Smooth muscle cell (in vitro differentiated cells): Measurements from ENCODE around the gene SREBF1. TPM values are rescaled to one million over a fixed set of nuclear protein-coding genes. Genes with fewer than 3 reads are reported as not detected.

Experiments
- DNase-seq: peaks from one replicate; lab custom pipeline; 2025; ENCODE audit not compliant: unreplicated experiment; lab: John Stamatoyannopoulos, UW
- H2AFZ ChIP-seq: fragments of 200-600 bp; sonication (generic); 2 replicates; pipeline ENCODE4 v1.6.0; 2016; ENCODE audit warnings: antibody characterized with exemption, low read depth, mild to moderate bottlenecking
- H3F3A ChIP-seq: fragments of 200-600 bp; sonication (generic); 2 replicates; pipeline ENCODE4 v1.6.0; 2017; ENCODE audit warnings: antibody characterized with exemption, low read depth
- H3K27ac ChIP-seq: fragments of 200-600 bp; sonication (generic); 2 replicates; pipeline ENCODE4 v1.5.1; 2016; ENCODE audit warnings: low read depth, mild to moderate bottlenecking
- H3K27me3 ChIP-seq: fragments of 200-600 bp; sonication (generic); 2 replicates; pipeline ENCODE4 v1.6.1; 2016; ENCODE audit warnings: low read depth, mild to moderate bottlenecking
- H3K36me3 ChIP-seq: fragments of 200-600 bp; sonication (generic); 2 replicates; pipeline ENCODE4 v1.5.1; 2016; ENCODE audit warnings: low read depth
- H3K4me1 ChIP-seq: fragments of 200-600 bp; sonication (generic); 2 replicates; pipeline ENCODE4 v1.5.1; 2016; ENCODE audit warnings: low read depth
- H3K4me2 ChIP-seq: fragments of 200-600 bp; sonication (generic); 2 replicates; pipeline ENCODE4 v1.6.0; 2016; ENCODE audit warnings: mild to moderate bottlenecking
- H3K4me3 ChIP-seq: fragments of 200-600 bp; sonication (generic); 2 replicates; pipeline ENCODE4 v1.5.1; 2016; ENCODE audit warnings: mild to moderate bottlenecking
- H3K79me2 ChIP-seq: fragments of 200-600 bp; sonication (generic); 2 replicates; pipeline ENCODE4 v1.6.0; 2016; ENCODE audit warnings: low read depth, mild to moderate bottlenecking
- H3K9ac ChIP-seq: fragments of 200-600 bp; sonication (generic); 2 replicates; pipeline ENCODE4 v1.6.0; 2016; ENCODE audit warnings: low read depth
- H3K9me3 ChIP-seq: fragments of 200-600 bp; sonication (generic); replicated peaks from 2 replicates; pipeline ENCODE4 v1.5.1; 2016; ENCODE audit warnings: low read depth
- H4K20me1 ChIP-seq: fragments of 200-600 bp; sonication (generic); 2 replicates; pipeline ENCODE4 v1.6.0; 2016; ENCODE audit warnings: low read depth
- WGBS: methylation state at CpG from one replicate; pipeline ENCODE4 v1.1.7; 2016; ENCODE audit warnings: low lambda C conversion rate; 5-methylcytosine and 5-hydroxymethylcytosine counted together
- polyA plus RNA-seq: library from polyadenylated mRNA; unstranded; fragments of >200 nt; fragmentation: Nextera tagmentation; extraction: Ambion mirVana; gene quantifications from 2 replicates; pipeline ENCODE4 v1.2.1, GENCODE V29; 2016
- total RNA-seq: library from RNA; depleted of rRNA; stranded (reverse); fragments of >200 nt; gene quantifications from 2 replicates; pipeline ENCODE4 v1.2.3, GENCODE V29; 2014
- TF ChIP-seq, protein P1 (sequence below): fragments of 200-600 bp; sonication (generic); IDR thresholded peaks from 2 replicates; pipeline ENCODE4 v1.5.1; 2017; ENCODE audit warnings: borderline replicate concordance, mild to moderate bottlenecking, antibody characterized with exemption; ENCODE audit not compliant: insufficient read depth, poor library complexity, severe bottlenecking

The SREBF1 gene
- total and polyA plus RNA-seq, 2 experiments from 2014 or later = 23.5 to 45.4 TPM

DNA sequence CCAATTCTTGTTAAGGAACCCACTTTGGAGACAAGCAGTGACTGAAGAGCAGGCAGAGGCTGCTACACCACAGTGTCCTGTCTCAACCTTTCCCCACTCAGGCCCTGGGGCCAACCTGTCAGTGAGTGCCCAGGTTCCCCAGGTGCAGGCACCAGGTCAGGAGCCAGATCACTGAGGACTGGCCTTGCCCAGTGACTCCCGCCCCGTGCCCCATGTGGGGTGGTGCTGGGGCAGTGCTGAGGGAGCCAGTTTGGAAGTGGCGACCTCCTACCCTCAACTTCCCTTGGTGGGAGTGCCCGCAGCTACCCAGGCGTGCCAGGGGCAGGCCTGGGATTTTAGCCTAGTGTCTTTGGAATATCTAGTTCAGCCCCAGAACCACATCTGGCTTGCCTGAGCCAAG lies 29.3 kb downstream of the SREBF1 start:
- Histone ChIP-seq H3K27ac (no peak overlapping the region), H3K9ac (no peak overlapping the region), H3F3A (peaks cover 29% of the 10 kb centered on the region), H2AFZ (no peak overlapping the region), H3K4me2 (no peak overlapping the region), H3K36me3 (no peaks in the 10 kb centered on the region), H3K9me3 (no peaks in the 10 kb centered on the region), H3K27me3 (no peaks in the 10 kb centered on the region), H3K4me1 (peaks cover 32% of the 10 kb centered on the region), H3K79me2 (no peaks in the 10 kb centered on the region), H4K20me1 (peaks cover 58% of the 10 kb centered on the region), H3K4me3 (no peak overlapping the region)
- WGBS = 100% methylated on average over 5 of the region's 5 CpGs
- TF ChIP-seq, protein P1, sequence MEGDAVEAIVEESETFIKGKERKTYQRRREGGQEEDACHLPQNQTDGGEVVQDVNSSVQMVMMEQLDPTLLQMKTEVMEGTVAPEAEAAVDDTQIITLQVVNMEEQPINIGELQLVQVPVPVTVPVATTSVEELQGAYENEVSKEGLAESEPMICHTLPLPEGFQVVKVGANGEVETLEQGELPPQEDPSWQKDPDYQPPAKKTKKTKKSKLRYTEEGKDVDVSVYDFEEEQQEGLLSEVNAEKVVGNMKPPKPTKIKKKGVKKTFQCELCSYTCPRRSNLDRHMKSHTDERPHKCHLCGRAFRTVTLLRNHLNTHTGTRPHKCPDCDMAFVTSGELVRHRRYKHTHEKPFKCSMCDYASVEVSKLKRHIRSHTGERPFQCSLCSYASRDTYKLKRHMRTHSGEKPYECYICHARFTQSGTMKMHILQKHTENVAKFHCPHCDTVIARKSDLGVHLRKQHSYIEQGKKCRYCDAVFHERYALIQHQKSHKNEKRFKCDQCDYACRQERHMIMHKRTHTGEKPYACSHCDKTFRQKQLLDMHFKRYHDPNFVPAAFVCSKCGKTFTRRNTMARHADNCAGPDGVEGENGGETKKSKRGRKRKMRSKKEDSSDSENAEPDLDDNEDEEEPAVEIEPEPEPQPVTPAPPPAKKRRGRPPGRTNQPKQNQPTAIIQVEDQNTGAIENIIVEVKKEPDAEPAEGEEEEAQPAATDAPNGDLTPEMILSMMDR = no peak
- DNase-seq = no peak

DNA sequence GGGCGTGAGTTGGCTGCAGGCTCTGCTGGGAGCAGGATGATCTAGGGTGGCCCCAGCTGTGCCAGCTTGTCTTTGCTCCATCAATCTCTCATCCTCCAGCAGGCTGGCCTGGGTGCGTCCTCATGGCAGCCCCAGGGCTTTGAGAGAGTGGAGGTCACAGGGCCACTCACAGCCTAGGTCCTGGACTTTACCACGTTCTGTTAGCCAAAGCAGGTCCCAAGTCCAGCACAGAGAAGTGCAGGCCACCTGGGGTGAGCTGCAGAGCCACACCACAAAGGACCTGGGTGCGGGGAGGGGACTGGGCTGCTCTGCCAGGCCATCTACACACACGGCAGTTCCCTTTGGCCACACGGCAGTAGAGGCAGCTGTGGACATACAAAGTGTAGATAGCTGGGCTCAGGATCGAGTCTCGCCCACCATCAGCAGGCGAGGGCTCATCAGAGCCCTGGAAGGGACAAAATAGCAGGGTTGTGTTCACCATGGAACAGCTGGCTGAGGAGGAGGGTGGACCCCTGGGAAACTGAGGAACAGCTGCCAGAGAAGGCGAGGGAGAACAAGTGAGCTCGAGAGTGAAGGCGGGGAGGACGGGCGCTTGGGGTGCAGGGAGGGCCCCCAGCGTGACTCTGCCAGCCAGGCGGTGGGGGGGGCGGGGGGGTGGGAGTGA lies 30.0 kb downstream of the SREBF1 start:
- Histone ChIP-seq H3K4me3 (no peak overlapping the region), H3F3A (peaks cover 22% of the 10 kb centered on the region), H3K79me2 (no peaks in the 10 kb centered on the region), H4K20me1 (peaks cover 58% of the 10 kb centered on the region), H3K27me3 (no peaks in the 10 kb centered on the region), H3K9me3 (no peaks in the 10 kb centered on the region), H2AFZ (no peak overlapping the region), H3K4me2 (no peak overlapping the region), H3K4me1 (peaks cover 28% of the 10 kb centered on the region), H3K9ac (no peak overlapping the region), H3K27ac (no peak overlapping the region), H3K36me3 (no peaks in the 10 kb centered on the region)
- WGBS = 94% methylated on average over 14 of the region's 17 CpGs
- TF ChIP-seq, protein P1 = no peak
- DNase-seq = no peak

DNA sequence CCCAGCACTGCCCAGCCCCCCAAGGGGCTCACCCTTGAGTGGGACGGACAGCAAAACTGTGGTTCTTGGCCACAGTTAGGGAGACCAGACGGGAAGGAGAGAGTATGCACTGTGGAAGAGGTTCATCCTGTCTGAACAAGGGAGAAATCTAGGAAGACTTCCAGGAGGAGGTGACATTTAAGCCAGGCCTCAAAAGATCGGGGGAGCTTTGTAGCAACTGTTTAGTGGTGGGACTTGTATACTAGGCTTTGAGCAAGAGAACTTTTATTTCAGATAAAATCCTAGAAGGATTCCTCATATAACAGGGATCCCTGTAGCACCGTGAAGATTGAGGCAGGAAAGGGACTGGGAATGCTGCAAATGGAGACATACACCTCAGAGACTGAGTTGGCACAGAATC lies 30.8 kb downstream of the SREBF1 start:
- Histone ChIP-seq H3K27me3 (no peaks in the 10 kb centered on the region), H4K20me1 (peaks cover 60% of the 10 kb centered on the region), H3F3A (peaks cover 15% of the 10 kb centered on the region), H3K36me3 (no peaks in the 10 kb centered on the region), H3K4me1 (peaks cover 21% of the 10 kb centered on the region), H3K9me3 (no peaks in the 10 kb centered on the region), H3K4me2 (no peak overlapping the region), H3K27ac (no peak overlapping the region), H3K9ac (no peak overlapping the region), H3K79me2 (no peaks in the 10 kb centered on the region), H3K4me3 (no peak overlapping the region), H2AFZ (no peak overlapping the region)
- 92% methylated on average over 4 of the region's 4 CpGs for WGBS
- DNase-seq = no peak
- TF ChIP-seq, protein P1 = no peak

DNA sequence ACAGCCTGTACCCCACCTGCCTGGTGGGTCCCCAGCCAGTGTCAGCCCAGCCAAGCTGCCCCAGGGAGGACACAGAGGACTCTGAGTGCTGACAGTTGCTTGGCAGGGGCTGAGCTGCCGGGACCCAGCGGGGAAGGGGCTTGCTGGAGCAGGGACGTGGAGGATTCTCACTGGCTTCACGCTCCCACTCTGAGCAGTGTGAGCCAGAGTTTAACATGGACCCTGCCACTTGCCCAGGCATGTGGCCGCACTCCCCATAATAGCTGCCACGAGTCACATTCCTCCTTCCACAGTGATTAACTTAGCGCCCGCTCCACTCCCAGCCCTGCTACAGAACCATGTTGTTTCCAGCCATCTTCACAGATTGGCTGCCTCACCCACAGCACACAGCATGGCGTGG lies 31.2 kb downstream of the SREBF1 start:
- Histone ChIP-seq H2AFZ (no peak overlapping the region), H3F3A (peaks cover 11% of the 10 kb centered on the region), H3K4me2 (no peak overlapping the region), H3K9ac (no peak overlapping the region), H3K27me3 (no peaks in the 10 kb centered on the region), H3K4me1 (peaks cover 17% of the 10 kb centered on the region), H4K20me1 (peaks cover 65% of the 10 kb centered on the region), H3K9me3 (no peaks in the 10 kb centered on the region), H3K4me3 (no peak overlapping the region), H3K36me3 (no peaks in the 10 kb centered on the region), H3K27ac (no peak overlapping the region), H3K79me2 (no peaks in the 10 kb centered on the region)
- TF ChIP-seq, protein P1 = no peak
- WGBS = 85% methylated on average over 8 of the region's 9 CpGs
- no peak for DNase-seq
